Keratinocyte (primary cell): Measurements from ENCODE around the gene DSC2. TPM values are rescaled to one million over a fixed set of nuclear protein-coding genes. Genes with fewer than 3 reads are reported as not detected.

Experiments used
- DNase-seq: peaks from one replicate; pipeline ENCODE4 v3.0.0-alpha.2; 2011; ENCODE audit warnings: low read depth, missing footprints, low spot score
- FAIRE-seq: peaks from 2 replicates; lab custom pipeline; 2011; peaks lifted over from hg19 to GRCh38; lab: Jason Lieb, UNC
- H2AFZ ChIP-seq: 2 replicates; pipeline ENCODE4 v1.6.0; 2012; ENCODE audit warnings: low read length, control low read depth, inconsistent platforms; ENCODE audit not compliant: control insufficient read depth
- H3K27ac ChIP-seq: 2 replicates; pipeline ENCODE4 v1.5.1; 2011; ENCODE audit warnings: low read length; ENCODE audit not compliant: control insufficient read depth, insufficient read depth
- H3K27me3 ChIP-seq: 3 replicates; pipeline ENCODE4 v1.6.0; 2011; ENCODE audit warnings: low read length; ENCODE audit not compliant: control insufficient read depth, insufficient read depth; ENCODE audit errors: extremely low read depth
- H3K36me3 ChIP-seq, 2 experiments: 2 replicates in 1 of 2; 3 replicates in 1 of 2; pipeline ENCODE4 v1.5.1; 2011; ENCODE audit warnings: low read length in 2 of 2, mild to moderate bottlenecking in 1 of 2; ENCODE audit not compliant: control insufficient read depth in 2 of 2, insufficient read depth in 2 of 2; ENCODE audit errors: extremely low read depth in 1 of 2
- H3K4me1 ChIP-seq: 3 replicates; pipeline ENCODE4 v1.5.1; 2011; ENCODE audit warnings: low read length; ENCODE audit not compliant: control insufficient read depth, insufficient read depth; ENCODE audit errors: extremely low read depth
- H3K4me2 ChIP-seq: 3 replicates; pipeline ENCODE4 v1.6.0; 2011; ENCODE audit warnings: low read depth, low read length; ENCODE audit not compliant: control insufficient read depth, insufficient read depth; ENCODE audit errors: extremely low read depth
- H3K4me3 ChIP-seq, 3 experiments: fragments of 200-600 bp in 1 of 3; sonication (generic) in 1 of 3; 2 replicates in 2 of 3; 3 replicates in 1 of 3; pipeline ENCODE4 v1.5.1; 2011 to 2016; ENCODE audit warnings: low read length in 3 of 3, mild to moderate bottlenecking in 3 of 3, control low read depth in 2 of 3, inconsistent platforms in 1 of 3, low read depth in 1 of 3, mixed read lengths in 1 of 3, mixed run types in 1 of 3, moderate library complexity in 1 of 3; ENCODE audit not compliant: control insufficient read depth in 2 of 3, insufficient read depth in 2 of 3; ENCODE audit errors: extremely low read depth in 1 of 3
- H3K79me2 ChIP-seq: 2 replicates; pipeline ENCODE4 v1.6.0; 2012; ENCODE audit warnings: low read length; ENCODE audit not compliant: control insufficient read depth, insufficient read depth
- H3K9ac ChIP-seq: 3 replicates; pipeline ENCODE4 v1.6.0; 2011; ENCODE audit warnings: low read length; ENCODE audit not compliant: control insufficient read depth, insufficient read depth; ENCODE audit errors: extremely low read depth
- H3K9me1 ChIP-seq: 3 replicates; pipeline ENCODE4 v1.6.0; 2011; ENCODE audit warnings: low read length; ENCODE audit not compliant: control insufficient read depth, insufficient read depth; ENCODE audit errors: extremely low read depth
- H3K9me3 ChIP-seq: 2 replicates; pipeline ENCODE4 v1.5.1; 2012; ENCODE audit warnings: low read depth, low read length; ENCODE audit not compliant: control insufficient read depth
- H4K20me1 ChIP-seq: 3 replicates; pipeline ENCODE4 v1.6.0; 2011; ENCODE audit warnings: low read length; ENCODE audit not compliant: control insufficient read depth, insufficient read depth; ENCODE audit errors: extremely low read depth
- EZH2 ChIP-seq: IDR thresholded peaks from one replicate; pipeline ENCODE4 v1.6.1; 2012; ENCODE audit warnings: inconsistent platforms, mild to moderate bottlenecking, low read length, moderate library complexity
- dilution Hi-C: fragments of 300-500 bp; cut with MboI; formaldehyde crosslinking; loops from one replicate; pipeline ENCODE4 v1.7.0; 2020; ENCODE audit warnings: low sequenced_read_pairs; ENCODE audit not compliant: extremely low pct_ligation_motif_present
- polyA plus RNA-seq, 5 experiments: library from polyadenylated mRNA; depleted of rRNA in 3 of 5; stranded (reverse) in 3 of 5; stranded (forward) in 1 of 5; unstranded in 1 of 5; fragments of >200 nt; gene quantifications; 1 replicate in 1 of 5; 2 replicates in 3 of 5; 3 replicates in 1 of 5; pipeline versions ENCODE4 v1.2.1 to v1.2.3, GENCODE V29; 2011 to 2012; ENCODE audit warnings: missing spikeins in 2 of 5, low read depth in 1 of 5, low replicate concordance in 1 of 5
- TF ChIP-seq, protein P1 (sequence below), 3 experiments: IDR thresholded peaks in 1 of 3; conservative IDR thresholded peaks in 1 of 3; optimal IDR thresholded peaks in 1 of 3; 2 replicates in 2 of 3; 3 replicates in 1 of 3; pipeline versions ENCODE3 to v1.5.1; 2011; ENCODE audit warnings: low read length in 3 of 3, mild to moderate bottlenecking in 3 of 3, moderate library complexity in 2 of 3, control low read depth in 1 of 3, inconsistent platforms in 1 of 3; ENCODE audit not compliant: insufficient read depth in 2 of 3; ENCODE audit errors: extremely low read depth in 1 of 3

DSC2 gene
- polyA plus RNA-seq, 1 donor (not counting 4 experiments of a cell fraction or from before 2014, with no cell fraction given), result 37.1 TPM

DNA sequence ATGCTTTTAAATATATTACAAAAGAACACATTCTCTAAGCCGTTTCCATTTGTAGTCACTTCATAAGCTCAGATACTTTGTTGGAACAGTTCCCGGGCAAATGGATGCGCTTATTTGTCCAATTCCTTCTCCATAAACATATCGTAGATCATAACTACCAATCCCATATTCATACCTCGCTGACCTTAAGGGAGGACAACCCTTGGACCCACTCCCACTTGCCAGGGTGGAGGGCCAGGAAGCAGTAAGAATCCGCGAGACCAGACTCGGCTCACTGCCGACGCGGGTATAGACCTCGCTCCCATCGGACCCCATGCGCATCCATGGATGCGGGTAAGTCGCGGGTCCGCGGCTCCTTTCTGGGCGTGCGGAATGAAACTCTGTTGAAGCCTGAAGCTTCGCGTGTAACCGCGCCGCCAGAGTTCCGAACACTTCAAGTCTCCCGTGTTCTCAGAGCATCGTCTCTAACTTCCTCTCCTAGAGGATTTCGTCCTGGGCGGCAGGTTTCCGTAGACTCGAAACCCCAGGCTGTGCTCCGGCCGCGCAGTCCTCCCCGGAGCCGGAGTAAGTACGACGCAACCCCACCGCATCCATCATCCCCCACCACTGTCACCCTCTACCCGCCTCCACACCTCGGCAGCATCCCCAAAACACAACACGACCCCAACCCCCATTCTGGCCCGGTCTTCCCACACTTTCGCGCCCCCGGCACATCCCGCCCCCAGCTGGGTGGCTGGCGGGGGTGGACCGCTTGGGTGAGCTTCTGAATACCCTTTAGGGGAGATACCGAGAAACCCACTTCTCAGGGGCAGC lies 60.7 kb downstream of the DSC2 start:
- FAIRE-seq (no peak), DNase-seq (no peak)
- dilution Hi-C loops, result no loop called here
- Histone ChIP-seq H3K4me1 (peaks cover 60% of the 10 kb centered on the region), H3K9me3 (no peaks in the 10 kb centered on the region), H4K20me1 (no peaks in the 10 kb centered on the region), H3K27ac (peak overlapping the region; percentile 98), H3K27me3 (no peaks in the 10 kb centered on the region), H2AFZ (peak overlapping the region; percentile 12), H3K9ac (peak overlapping the region; percentile 99), H3K4me2 (peak overlapping the region; percentile 98), H3K79me2 (peaks cover 60% of the 10 kb centered on the region), H3K36me3 (no peaks in the 10 kb centered on the region), H3K4me3 (peak overlapping the region; percentile 84 to 98 (median 95)), H3K9me1 (no peaks in the 10 kb centered on the region)
- TF ChIP-seq, protein P1, sequence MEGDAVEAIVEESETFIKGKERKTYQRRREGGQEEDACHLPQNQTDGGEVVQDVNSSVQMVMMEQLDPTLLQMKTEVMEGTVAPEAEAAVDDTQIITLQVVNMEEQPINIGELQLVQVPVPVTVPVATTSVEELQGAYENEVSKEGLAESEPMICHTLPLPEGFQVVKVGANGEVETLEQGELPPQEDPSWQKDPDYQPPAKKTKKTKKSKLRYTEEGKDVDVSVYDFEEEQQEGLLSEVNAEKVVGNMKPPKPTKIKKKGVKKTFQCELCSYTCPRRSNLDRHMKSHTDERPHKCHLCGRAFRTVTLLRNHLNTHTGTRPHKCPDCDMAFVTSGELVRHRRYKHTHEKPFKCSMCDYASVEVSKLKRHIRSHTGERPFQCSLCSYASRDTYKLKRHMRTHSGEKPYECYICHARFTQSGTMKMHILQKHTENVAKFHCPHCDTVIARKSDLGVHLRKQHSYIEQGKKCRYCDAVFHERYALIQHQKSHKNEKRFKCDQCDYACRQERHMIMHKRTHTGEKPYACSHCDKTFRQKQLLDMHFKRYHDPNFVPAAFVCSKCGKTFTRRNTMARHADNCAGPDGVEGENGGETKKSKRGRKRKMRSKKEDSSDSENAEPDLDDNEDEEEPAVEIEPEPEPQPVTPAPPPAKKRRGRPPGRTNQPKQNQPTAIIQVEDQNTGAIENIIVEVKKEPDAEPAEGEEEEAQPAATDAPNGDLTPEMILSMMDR (optimal IDR thresholded peaks at IDR 0.05 in 1 of 3, IDR thresholded peaks at IDR 0.05 in 1 of 3, conservative IDR thresholded peaks at IDR 0.05 in 1 of 3; ENCODE audit: extremely low read depth in 1 of 3, insufficient read depth in 2 of 3, low read length in 3 of 3), result no peak
- no peak for TF ChIP-seq EZH2

DNA sequence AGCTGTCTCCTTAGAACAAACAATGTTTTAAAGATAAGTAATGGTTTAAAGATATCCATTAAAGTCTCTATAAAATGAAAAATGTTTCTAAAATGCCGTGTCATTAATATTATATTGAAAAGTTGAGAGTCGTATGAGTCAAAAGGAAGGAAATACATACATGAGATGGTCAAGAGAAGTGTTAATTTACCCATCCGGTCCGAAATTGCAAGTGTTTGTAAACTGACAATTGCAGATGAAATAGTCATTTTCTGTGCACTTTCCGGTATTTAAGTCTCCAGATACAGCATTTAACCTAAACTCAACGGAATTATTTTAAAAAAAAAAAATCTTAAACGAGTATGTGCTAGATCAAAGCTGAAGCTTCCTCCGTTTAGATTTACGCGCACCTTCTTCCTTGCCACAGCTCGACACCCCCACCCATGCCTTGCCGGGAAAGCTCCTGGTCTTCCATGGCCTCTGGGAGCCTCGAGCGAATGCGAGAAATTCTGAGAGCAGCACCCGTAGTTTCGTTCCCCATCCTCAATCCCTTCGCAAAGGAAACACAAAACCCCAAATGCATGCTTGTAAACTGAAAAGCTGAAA lies 61.4 kb downstream of the DSC2 start:
- H3K9me3 ChIP-seq, result no peaks in the 10 kb centered on the region
- peak overlapping the region; percentile 98 for H3K4me2 ChIP-seq
- H3K9ac ChIP-seq, result peak overlapping the region; percentile 99
- H2AFZ ChIP-seq, result no peak overlapping the region
- DNase-seq, result no peak
- peak overlapping the region; percentile 98 for H3K27ac ChIP-seq
- no peaks in the 10 kb centered on the region for H4K20me1 ChIP-seq
- H3K27me3 ChIP-seq, result no peaks in the 10 kb centered on the region
- peak; percentile 68 for FAIRE-seq
- no peaks in the 10 kb centered on the region for H3K9me1 ChIP-seq
- H3K4me1 ChIP-seq, result peaks cover 60% of the 10 kb centered on the region
- peaks cover 67% of the 10 kb centered on the region for H3K79me2 ChIP-seq
- peak overlapping the region; percentile 84 to 98 (median 95) for H3K4me3 ChIP-seq
- H3K36me3 ChIP-seq, result no peaks in the 10 kb centered on the region
- TF ChIP-seq EZH2, result no peak
- TF ChIP-seq, protein P1 (optimal IDR thresholded peaks at IDR 0.05 in 1 of 3, IDR thresholded peaks at IDR 0.05 in 1 of 3, conservative IDR thresholded peaks at IDR 0.05 in 1 of 3; ENCODE audit: extremely low read depth in 1 of 3, insufficient read depth in 2 of 3, low read length in 3 of 3), result no peak
- dilution Hi-C loops, result no loop called here
